Activated CD4-positive, alpha-beta T cell treated with anti-CD3 and anti-CD28 coated beads, Interleukin-2, amount 50 U/mL, for 1 hour (primary cell): Measurements from ENCODE around the gene DDX27.
"Not testable (repeated sequence)": the region's sequence is repeated elsewhere in the genome, so short reads cannot be mapped to it uniquely, and the experiment has no call there.

Experiments
- DNase-seq: peaks from one replicate; pipeline ENCODE4 v3.0.0-alpha.2; 2020

The DDX27 gene

GRCh38 chr20:49203746-49204145 lies 15.5 kb upstream of the DDX27 start:
- DNase-seq, result no peak

GRCh38 chr20:49207076-49207475 lies 12.1 kb upstream of the DDX27 start:
- no peak for DNase-seq

GRCh38 chr20:49210101-49210756 lies 9.0 kb upstream of the DDX27 start:
- DNase-seq, result no peak

GRCh38 chr20:49210757-49211110 lies 8.5 kb upstream of the DDX27 start:
- no peak for DNase-seq

- no peak for DNase-seq
These were observed 4.6 kb upstream of the DDX27 start for GRCh38 chr20:49214571-49214970.

GRCh38 chr20:49215232-49215631 lies 4.0 kb upstream of the DDX27 start:
- no peak for DNase-seq

GRCh38 chr20:49216991-49217578 lies 2.1 kb upstream of the DDX27 start:
- DNase-seq, result peak; percentile 97

- not testable (repeated sequence) for DNase-seq
These were observed 501 bp upstream of the DDX27 start for GRCh38 chr20:49218739-49219090.

- no peak for DNase-seq
These were observed 962 bp downstream of the DDX27 start for GRCh38 chr20:49219924-49220831.

- no peak for DNase-seq
These were observed 6.7 kb downstream of the DDX27 start for GRCh38 chr20:49225896-49226295.

GRCh38 chr20:49228676-49229075 lies 9.5 kb downstream of the DDX27 start:
- DNase-seq, result no peak

- no peak for DNase-seq
These were observed 10.2 kb downstream of the DDX27 start for GRCh38 chr20:49229381-49229780.

- no peak for DNase-seq
These were observed 10.8 kb downstream of the DDX27 start for GRCh38 chr20:49230021-49230420.

- DNase-seq, result no peak
These were observed 11.4 kb downstream of the DDX27 start for GRCh38 chr20:49230561-49231133.

- no peak for DNase-seq
These were observed 12.3 kb downstream of the DDX27 start for GRCh38 chr20:49231471-49231870.

- DNase-seq, result no peak
These were observed 14.0 kb downstream of the DDX27 start for GRCh38 chr20:49233226-49233625.

- DNase-seq, result no peak
These were observed 15.6 kb downstream of the DDX27 start for GRCh38 chr20:49234831-49235230.

GRCh38 chr20:49236301-49236700 lies 17.1 kb downstream of the DDX27 start:
- DNase-seq, result no peak

GRCh38 chr20:49237531-49237930 lies 18.3 kb downstream of the DDX27 start:
- DNase-seq, result no peak

GRCh38 chr20:49245921-49246740 lies 26.9 kb downstream of the DDX27 start:
- no peak for DNase-seq

- DNase-seq, result no peak
These were observed 28.0 kb downstream of the DDX27 start for GRCh38 chr20:49247169-49247723.

- DNase-seq, result no peak
These were observed 28.6 kb downstream of the DDX27 start for GRCh38 chr20:49247792-49248191.

GRCh38 chr20:49248301-49248700 lies 29.1 kb downstream of the DDX27 start:
- no peak for DNase-seq
